ENCODE measurements around the gene TDRD9.

DNA sequence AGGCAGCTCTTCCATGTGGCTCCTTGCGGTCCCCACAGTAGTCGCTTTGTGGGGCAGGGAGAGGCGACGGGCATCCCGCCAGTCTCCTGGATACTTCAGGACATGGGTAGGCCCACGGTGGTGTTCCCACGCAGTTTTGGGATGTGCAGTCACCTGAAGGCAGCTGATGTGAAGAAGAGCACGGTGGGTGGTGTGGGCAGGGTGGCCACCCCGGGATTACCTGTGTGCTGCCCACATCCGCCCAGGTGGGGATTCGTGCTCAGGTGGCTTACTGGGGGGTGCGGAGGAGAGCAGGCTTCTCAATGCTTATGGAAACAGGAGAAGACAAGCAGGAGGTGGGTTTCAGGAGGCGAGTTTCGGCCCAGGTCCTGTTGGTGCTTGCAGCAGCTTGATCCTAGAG, 28.4 kb upstream of the TDRD9 start:
- no peak for TF ChIP-seq EZH2 (IDR thresholded peaks at IDR 0.05; ENCODE audit: borderline replicate concordance, insufficient read depth, low read length, poor library complexity, severe bottlenecking)
- TF ChIP-seq CTCF (IDR thresholded peaks at IDR 0.05; ENCODE audit: poor library complexity, severe bottlenecking): no peak
- TF ChIP-seq SMC3 (conservative IDR thresholded peaks at IDR 0.05; ENCODE audit: poor library complexity): no peak

All from neural cell (in vitro differentiated cells).